ENCODE data around the gene ESYT2.

DNA sequence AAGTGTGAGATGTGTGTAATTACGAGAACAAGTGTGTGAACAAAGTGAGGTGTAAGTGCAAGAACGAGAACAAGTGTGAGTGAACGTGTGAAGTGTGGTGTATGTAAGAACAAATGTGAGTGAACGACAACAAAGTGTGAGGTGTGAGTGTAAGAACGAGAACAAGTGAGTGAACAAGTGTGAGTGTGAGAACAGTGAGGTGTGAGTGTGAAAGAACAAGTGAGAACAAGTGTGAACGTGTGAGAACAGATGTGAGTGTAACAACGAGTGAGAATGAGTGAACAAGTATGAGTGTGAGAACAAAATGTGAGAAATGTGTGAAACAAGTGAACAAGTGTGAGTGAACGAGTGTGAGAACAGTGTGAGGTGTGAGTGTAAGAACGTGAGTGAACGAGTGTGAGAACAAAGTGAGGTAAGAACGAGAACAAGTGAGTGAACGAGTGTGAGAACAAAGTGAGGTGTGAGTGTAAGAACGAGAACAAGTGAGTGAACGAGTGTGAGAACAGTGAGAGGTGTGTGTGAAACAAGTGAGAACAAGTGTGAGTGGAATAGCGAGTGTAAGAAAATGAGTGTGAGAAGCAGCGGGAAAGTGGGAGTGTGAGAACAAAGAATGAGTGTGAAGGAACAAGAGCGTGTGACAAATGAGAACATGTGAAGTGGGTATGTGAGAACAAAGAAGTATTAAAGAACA lies 47.2 kb downstream of the ESYT2 start:
- TF ChIP-seq, protein P1, sequence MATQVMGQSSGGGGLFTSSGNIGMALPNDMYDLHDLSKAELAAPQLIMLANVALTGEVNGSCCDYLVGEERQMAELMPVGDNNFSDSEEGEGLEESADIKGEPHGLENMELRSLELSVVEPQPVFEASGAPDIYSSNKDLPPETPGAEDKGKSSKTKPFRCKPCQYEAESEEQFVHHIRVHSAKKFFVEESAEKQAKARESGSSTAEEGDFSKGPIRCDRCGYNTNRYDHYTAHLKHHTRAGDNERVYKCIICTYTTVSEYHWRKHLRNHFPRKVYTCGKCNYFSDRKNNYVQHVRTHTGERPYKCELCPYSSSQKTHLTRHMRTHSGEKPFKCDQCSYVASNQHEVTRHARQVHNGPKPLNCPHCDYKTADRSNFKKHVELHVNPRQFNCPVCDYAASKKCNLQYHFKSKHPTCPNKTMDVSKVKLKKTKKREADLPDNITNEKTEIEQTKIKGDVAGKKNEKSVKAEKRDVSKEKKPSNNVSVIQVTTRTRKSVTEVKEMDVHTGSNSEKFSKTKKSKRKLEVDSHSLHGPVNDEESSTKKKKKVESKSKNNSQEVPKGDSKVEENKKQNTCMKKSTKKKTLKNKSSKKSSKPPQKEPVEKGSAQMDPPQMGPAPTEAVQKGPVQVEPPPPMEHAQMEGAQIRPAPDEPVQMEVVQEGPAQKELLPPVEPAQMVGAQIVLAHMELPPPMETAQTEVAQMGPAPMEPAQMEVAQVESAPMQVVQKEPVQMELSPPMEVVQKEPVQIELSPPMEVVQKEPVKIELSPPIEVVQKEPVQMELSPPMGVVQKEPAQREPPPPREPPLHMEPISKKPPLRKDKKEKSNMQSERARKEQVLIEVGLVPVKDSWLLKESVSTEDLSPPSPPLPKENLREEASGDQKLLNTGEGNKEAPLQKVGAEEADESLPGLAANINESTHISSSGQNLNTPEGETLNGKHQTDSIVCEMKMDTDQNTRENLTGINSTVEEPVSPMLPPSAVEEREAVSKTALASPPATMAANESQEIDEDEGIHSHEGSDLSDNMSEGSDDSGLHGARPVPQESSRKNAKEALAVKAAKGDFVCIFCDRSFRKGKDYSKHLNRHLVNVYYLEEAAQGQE (IDR thresholded peaks at IDR 0.05), result no peak
- TF ChIP-seq, protein P2, sequence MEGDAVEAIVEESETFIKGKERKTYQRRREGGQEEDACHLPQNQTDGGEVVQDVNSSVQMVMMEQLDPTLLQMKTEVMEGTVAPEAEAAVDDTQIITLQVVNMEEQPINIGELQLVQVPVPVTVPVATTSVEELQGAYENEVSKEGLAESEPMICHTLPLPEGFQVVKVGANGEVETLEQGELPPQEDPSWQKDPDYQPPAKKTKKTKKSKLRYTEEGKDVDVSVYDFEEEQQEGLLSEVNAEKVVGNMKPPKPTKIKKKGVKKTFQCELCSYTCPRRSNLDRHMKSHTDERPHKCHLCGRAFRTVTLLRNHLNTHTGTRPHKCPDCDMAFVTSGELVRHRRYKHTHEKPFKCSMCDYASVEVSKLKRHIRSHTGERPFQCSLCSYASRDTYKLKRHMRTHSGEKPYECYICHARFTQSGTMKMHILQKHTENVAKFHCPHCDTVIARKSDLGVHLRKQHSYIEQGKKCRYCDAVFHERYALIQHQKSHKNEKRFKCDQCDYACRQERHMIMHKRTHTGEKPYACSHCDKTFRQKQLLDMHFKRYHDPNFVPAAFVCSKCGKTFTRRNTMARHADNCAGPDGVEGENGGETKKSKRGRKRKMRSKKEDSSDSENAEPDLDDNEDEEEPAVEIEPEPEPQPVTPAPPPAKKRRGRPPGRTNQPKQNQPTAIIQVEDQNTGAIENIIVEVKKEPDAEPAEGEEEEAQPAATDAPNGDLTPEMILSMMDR (IDR thresholded peaks at IDR 0.05; ENCODE audit: low read depth, low read length, missing input control), result no peak
- TF ChIP-seq GABPA (IDR thresholded peaks at IDR 0.05 in 1 of 2, conservative IDR thresholded peaks at IDR 0.05 in 1 of 2) (no peak), RAD21 (IDR thresholded peaks at IDR 0.05) (no peak), TAF1 (conservative IDR thresholded peaks at IDR 0.05) (no peak), JUND (IDR thresholded peaks at IDR 0.05) (no peak), EGR1 (IDR thresholded peaks at IDR 0.05; ENCODE audit: low read depth in 2 of 2) (no peak), YY1 (IDR thresholded peaks at IDR 0.05) (no peak)
- TF ChIP-seq, protein P3, sequence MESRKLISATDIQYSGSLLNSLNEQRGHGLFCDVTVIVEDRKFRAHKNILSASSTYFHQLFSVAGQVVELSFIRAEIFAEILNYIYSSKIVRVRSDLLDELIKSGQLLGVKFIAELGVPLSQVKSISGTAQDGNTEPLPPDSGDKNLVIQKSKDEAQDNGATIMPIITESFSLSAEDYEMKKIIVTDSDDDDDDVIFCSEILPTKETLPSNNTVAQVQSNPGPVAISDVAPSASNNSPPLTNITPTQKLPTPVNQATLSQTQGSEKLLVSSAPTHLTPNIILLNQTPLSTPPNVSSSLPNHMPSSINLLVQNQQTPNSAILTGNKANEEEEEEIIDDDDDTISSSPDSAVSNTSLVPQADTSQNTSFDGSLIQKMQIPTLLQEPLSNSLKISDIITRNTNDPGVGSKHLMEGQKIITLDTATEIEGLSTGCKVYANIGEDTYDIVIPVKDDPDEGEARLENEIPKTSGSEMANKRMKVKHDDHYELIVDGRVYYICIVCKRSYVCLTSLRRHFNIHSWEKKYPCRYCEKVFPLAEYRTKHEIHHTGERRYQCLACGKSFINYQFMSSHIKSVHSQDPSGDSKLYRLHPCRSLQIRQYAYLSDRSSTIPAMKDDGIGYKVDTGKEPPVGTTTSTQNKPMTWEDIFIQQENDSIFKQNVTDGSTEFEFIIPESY (IDR thresholded peaks at IDR 0.05), result no peak
- TF ChIP-seq, protein P4, sequence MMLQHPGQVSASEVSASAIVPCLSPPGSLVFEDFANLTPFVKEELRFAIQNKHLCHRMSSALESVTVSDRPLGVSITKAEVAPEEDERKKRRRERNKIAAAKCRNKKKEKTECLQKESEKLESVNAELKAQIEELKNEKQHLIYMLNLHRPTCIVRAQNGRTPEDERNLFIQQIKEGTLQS (IDR thresholded peaks at IDR 0.05), result no peak
